ENCODE data around the gene RD3L. TPM values are rescaled to one million over a fixed set of nuclear protein-coding genes. Genes with fewer than 3 reads are reported as not detected.

RD3L gene
- total and polyA plus RNA-seq, 2 of the 4 experiments (the other 2 are of a cell fraction): not detected

DNA sequence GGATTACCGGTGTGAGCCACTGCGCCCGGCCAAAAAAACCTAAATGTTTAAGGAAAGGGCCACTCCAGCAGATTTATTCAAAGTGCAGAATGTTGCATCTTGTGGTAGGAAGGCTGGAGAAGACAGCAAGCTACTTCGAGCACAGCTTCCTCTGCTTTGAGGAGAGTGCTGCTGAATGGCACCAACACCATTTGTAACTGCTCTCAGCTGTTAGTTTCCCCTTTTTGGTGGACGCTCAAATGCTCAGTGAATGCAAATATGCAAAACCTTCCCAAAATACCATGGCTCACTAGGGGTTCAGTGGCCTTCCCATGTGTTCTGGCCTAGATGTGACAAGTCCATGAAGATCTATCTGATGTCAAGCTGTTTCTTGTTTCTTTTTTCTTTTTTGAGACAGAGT is 17.0 kb downstream of the RD3L start:
- no peak overlapping the region for H2BK120ac ChIP-seq (ENCODE audit: low read depth, low read length)
- H4K20me1 ChIP-seq (ENCODE audit: insufficient read depth, low read length): 0 out of 2 replicates have a peak, but pooled peaks cover 8% of the 10 kb centered on the region
- H3K23ac ChIP-seq (ENCODE audit: low read depth, low read length): no peak overlapping the region
- no peak overlapping the region for H2AFZ ChIP-seq (replicated peaks; ENCODE audit: low read length, poor library complexity)
- no peak overlapping the region for H3K4me2 ChIP-seq (ENCODE audit: low read depth, low read length)
- ChIA-PET CTCF (no interaction called here), POLR2A (ENCODE audit: unreplicated experiment) (interaction anchor here (0.7 kb wide), 1 partner anchor 9 kb away, joined by 3 read pairs; no protein-coding TSS in a partner anchor)
- no peaks in the 10 kb centered on the region for H3K9me1 ChIP-seq (ENCODE audit: insufficient read depth, low read length)
- H2BK5ac ChIP-seq (ENCODE audit: low read depth, low read length, poor library complexity, severe bottlenecking): no peak overlapping the region
- intact Hi-C loops (cut with micrococcal nuclease): no loop called here
- H4K91ac ChIP-seq (ENCODE audit: insufficient read depth, low read depth, low read length): no peak overlapping the region
- H4K5ac ChIP-seq (ENCODE audit: low read depth, low read length): no peak overlapping the region
- no peak overlapping the region for H2BK15ac ChIP-seq (ENCODE audit: low read depth, low read length)
- no peaks in the 10 kb centered on the region for H3K36me3 ChIP-seq (ENCODE audit: control insufficient read depth, insufficient read depth, low read length)
- no TSS peak for BruUV-seq (replicated peaks)
- H3K4me1 ChIP-seq (ENCODE audit: control insufficient read depth, insufficient read depth, low read length): no peaks in the 10 kb centered on the region
- no peak overlapping the region for H3K9ac ChIP-seq (ENCODE audit: low read depth, low read length)
- no peak overlapping the region for H3K4me3 ChIP-seq (ENCODE audit: insufficient read depth, low read depth, low read length)
- H3K27me3 ChIP-seq (ENCODE audit: control insufficient read depth, insufficient read depth, low read length): peaks cover 5% of the 10 kb centered on the region
- no peak overlapping the region for H3K4ac ChIP-seq (ENCODE audit: low read depth, low read length)
- H3K14ac ChIP-seq (replicated peaks; ENCODE audit: low read depth, low read length): no peak overlapping the region
- H3K27ac ChIP-seq (ENCODE audit: insufficient read depth, low read length): no peak overlapping the region
- WGBS, 2 experiments (ENCODE audit: extremely low coverage in 2 of 2, insufficient read length in 1 of 2): 84% methylated on average over 3 of the region's 5 CpGs; no CpG with 5 or more reads in 1 of the 2 experiments
- no peak for TF ChIP-seq BHLHE40 (IDR thresholded peaks at IDR 0.05; ENCODE audit: low read depth, low read length)
- no peak overlapping the region for H2AK9ac ChIP-seq (replicated peaks; ENCODE audit: low read depth, low read length, poor library complexity)
- DNase-seq: no peak
- no peak overlapping the region for H3K18ac ChIP-seq (ENCODE audit: low read depth, low read length)
- dilution Hi-C loops (cut with HindIII; ENCODE audit: low sequenced_read_pairs, unreplicated experiment): no loop called here
- H3K9me3 ChIP-seq (ENCODE audit: control insufficient read depth, insufficient read depth, low read length): no peaks in the 10 kb centered on the region
- H2BK20ac ChIP-seq (ENCODE audit: low read depth, low read length): no peak overlapping the region
- H4K8ac ChIP-seq (ENCODE audit: low read depth in 2 of 2, low read length in 2 of 2): no peak overlapping the region
- no peak for ATAC-seq (ENCODE audit: low read depth)
- H3K79me1 ChIP-seq (ENCODE audit: low read depth in 1 of 2, low read length in 2 of 2): peaks cover 5 to 10% of the 10 kb centered on the region in 2 experiments; a peak in 2 of 4 replicates
- H2AK5ac ChIP-seq (ENCODE audit: low read depth, low read length): no peak overlapping the region
- in situ Hi-C loops (cut with MboI; ENCODE audit: low sequenced_read_pairs): no loop called here
- H3K56ac ChIP-seq (ENCODE audit: extremely low read depth, insufficient read depth, low read length): no peak overlapping the region
